ENCODE data around the gene PPP1R14B.

The PPP1R14B gene

GRCh38 chr11:64226507-64227051, 20.2 kb downstream of the PPP1R14B start:
- TF ChIP-seq MYC (IDR thresholded peaks at IDR 0.05; ENCODE audit: low read depth, low read length) (no peak; the same call in 1 of the 2 replicates), CTCF (IDR thresholded peaks at IDR 0.05; ENCODE audit: low read depth, low read length) (no peak), POLR2A (IDR thresholded peaks at IDR 0.05; ENCODE audit: extremely low read depth, insufficient read length) (no peak), MAX (IDR thresholded peaks at IDR 0.05; ENCODE audit: low read depth, low read length) (no peak)
- peak; percentile 55 for DNase-seq (ENCODE audit: low read depth)
- peak overlapping the region; percentile 83 for H3K4me3 ChIP-seq (ENCODE audit: low read depth, low read length)

- TF ChIP-seq POLR2A (IDR thresholded peaks at IDR 0.05; ENCODE audit: extremely low read depth, insufficient read length), result peak; percentile 77
- TF ChIP-seq CTCF (IDR thresholded peaks at IDR 0.05; ENCODE audit: low read depth, low read length), result peak; percentile 25
- TF ChIP-seq MYC (IDR thresholded peaks at IDR 0.05; ENCODE audit: low read depth, low read length), result peak; percentile 61; the same call in 1 of the 2 replicates
- TF ChIP-seq MAX (IDR thresholded peaks at IDR 0.05; ENCODE audit: low read depth, low read length), result peak; percentile 78
- peak; percentile 94 for DNase-seq (ENCODE audit: low read depth)
- peak within 1 kb of the TSS; percentile 83 for H3K4me3 ChIP-seq (ENCODE audit: low read depth, low read length)
Measured at GRCh38 chr11:64225608-64226506, 20.9 kb downstream of the PPP1R14B start, which contains the start of the genes NUDT22 and TRPT1. Gene NUDT22, plus strand, starts transcription at chr11:64226274. Its CDS starts 379 bp downstream, at chr11:64226653. Gene TRPT1, minus strand, starts transcription at chr11:64226186. Its CDS starts 326 bp downstream, at chr11:64225860.

- DNase-seq (ENCODE audit: low read depth), result peak; percentile 49
- H3K4me3 ChIP-seq (ENCODE audit: low read depth, low read length), result peak overlapping the region; percentile 83
- no peak for TF ChIP-seq POLR2A (IDR thresholded peaks at IDR 0.05; ENCODE audit: extremely low read depth, insufficient read length)
Measured at GRCh38 chr11:64224891-64225607, 21.7 kb downstream of the PPP1R14B start.

- no peak overlapping the region for H3K4me3 ChIP-seq (ENCODE audit: low read depth, low read length)
- no peak for DNase-seq (ENCODE audit: low read depth)
- TF ChIP-seq MAX (IDR thresholded peaks at IDR 0.05; ENCODE audit: low read depth, low read length) (no peak), CTCF (IDR thresholded peaks at IDR 0.05; ENCODE audit: low read depth, low read length) (no peak), MYC (IDR thresholded peaks at IDR 0.05; ENCODE audit: low read depth, low read length) (no peak), POLR2A (IDR thresholded peaks at IDR 0.05; ENCODE audit: extremely low read depth, insufficient read length) (no peak)
Measured at GRCh38 chr11:64224151-64224890, 22.4 kb downstream of the PPP1R14B start.

GRCh38 chr11:64223001-64223651, 23.6 kb downstream of the PPP1R14B start:
- TF ChIP-seq POLR2A (IDR thresholded peaks at IDR 0.05; ENCODE audit: extremely low read depth, insufficient read length) (no peak), CTCF (IDR thresholded peaks at IDR 0.05; ENCODE audit: low read depth, low read length) (no peak), MAX (IDR thresholded peaks at IDR 0.05; ENCODE audit: low read depth, low read length) (no peak), MYC (IDR thresholded peaks at IDR 0.05; ENCODE audit: low read depth, low read length) (no peak)
- no peak overlapping the region for H3K4me3 ChIP-seq (ENCODE audit: low read depth, low read length)
- DNase-seq (ENCODE audit: low read depth), result no peak

Measured in NB4 (cell line).